GM23338 (cell line): ENCODE data around the gene BCKDHA.

Experiments used
- CREB1 ChIP-seq: fragments of 250-450 bp; sonication (Bioruptor Pico); IDR thresholded peaks from 2 replicates; pipeline ENCODE4 v1.5.0; 2020; ENCODE audit warnings: low read depth, mild to moderate bottlenecking, moderate library complexity
- CTCF ChIP-seq, 2 experiments: fragments of 200-600 bp in 1 of 2; sonication (generic) in 1 of 2; conservative IDR thresholded peaks; 2 replicates each; pipeline versions ENCODE4 v1.5.1 to v1.6.1; 2016 to 2017; ENCODE audit warnings: antibody characterized with exemption in 2 of 2, low read depth in 2 of 2, mild to moderate bottlenecking in 2 of 2, moderate library complexity in 1 of 2
- ETS1 ChIP-seq: IDR thresholded peaks from 2 replicates; pipeline ENCODE4 v1.6.1; 2016; ENCODE audit warnings: antibody characterized with exemption
- EZH2 ChIP-seq: fragments of 200-600 bp; sonication (generic); IDR thresholded peaks from one replicate; pipeline ENCODE4 v1.8.0; 2017; ENCODE audit warnings: antibody characterized with exemption, mild to moderate bottlenecking, low read depth; ENCODE audit not compliant: unreplicated experiment
- EZH2phosphoT487 ChIP-seq: fragments of 200-600 bp; sonication (generic); IDR thresholded peaks from one replicate; pipeline ENCODE4 v1.8.1; 2018; ENCODE audit warnings: antibody characterized with exemption; ENCODE audit not compliant: unreplicated experiment
- JUNB ChIP-seq: IDR thresholded peaks from one replicate; pipeline ENCODE4 v1.6.1; 2016; ENCODE audit warnings: antibody characterized with exemption; ENCODE audit not compliant: unreplicated experiment
- NANOG ChIP-seq: IDR thresholded peaks from 2 replicates; pipeline ENCODE4 v1.6.1; 2016; ENCODE audit warnings: antibody characterized with exemption, borderline replicate concordance
- POLR2AphosphoS5 ChIP-seq: IDR thresholded peaks from 2 replicates; pipeline ENCODE4 v1.6.1; 2016; ENCODE audit warnings: antibody characterized with exemption, low read depth
- REST ChIP-seq: IDR thresholded peaks from one replicate; pipeline ENCODE4 v1.6.1; 2018; ENCODE audit warnings: antibody characterized with exemption; ENCODE audit not compliant: unreplicated experiment
- STAT1 ChIP-seq: IDR thresholded peaks from one replicate; pipeline ENCODE4 v1.6.1; 2016; ENCODE audit warnings: antibody characterized with exemption; ENCODE audit not compliant: unreplicated experiment
- ZNF114 ChIP-seq: fragments of 250-450 bp; sonication (Bioruptor Pico); IDR thresholded peaks from 2 replicates; pipeline ENCODE4 v1.5.0; 2020; ENCODE audit warnings: mild to moderate bottlenecking, moderate library complexity
- ZNF331 ChIP-seq: fragments of 250-450 bp; sonication (Bioruptor Pico); IDR thresholded peaks from 2 replicates; pipeline ENCODE4 v1.5.0; 2020; ENCODE audit warnings: low read depth, mild to moderate bottlenecking, moderate library complexity
- ZNF462 ChIP-seq: fragments of 250-450 bp; sonication (Bioruptor Pico); IDR thresholded peaks from 2 replicates; pipeline ENCODE4 v1.5.0; 2020; ENCODE audit warnings: mild to moderate bottlenecking, moderate library complexity

- TF ChIP-seq CTCF (conservative IDR thresholded peaks at IDR 0.05; ENCODE audit: low read depth in 2 of 2) (no peak), POLR2AphosphoS5 (no peak), REST (no peak), EZH2 (no peak), STAT1 (no peak), ETS1 (no peak), ZNF462 (no peak), EZH2phosphoT487 (no peak), JUNB (no peak), CREB1 (CRISPR knock-in tag) (no peak), ZNF114 (CRISPR knock-in tag) (no peak), NANOG (no peak), ZNF331 (CRISPR knock-in tag) (no peak)
Measured at GRCh38 chr19:41386442-41386841, 11.2 kb upstream of the BCKDHA start.
